A549 treated with RU486 at 1 μM for 4 hours (cell line): ENCODE data around the gene FAM170A. TPM values are rescaled to one million over a fixed set of nuclear protein-coding genes. Genes with fewer than 3 reads are reported as not detected.

Experiments used
- total RNA-seq: library from RNA; stranded (reverse); fragments of 200-300 nt; extraction: Qiagen RNA extraction; gene quantifications from 5 replicates; pipeline ENCODE4 v1.2.3, GENCODE V29; 2022; ENCODE audit warnings: low read depth

The FAM170A gene
- total RNA-seq: not detected in 5 replicates

GRCh38 chr5:119629339-119629738, at the start of gene FAM170A:
FAM170A (plus strand) TSS chr5:119629558; CDS start chr5:119629769, 211 bp downstream.

Other genes with a start within 250 kb of the FAM170A start
- gene HSD17B4, start 177.1 kb upstream of the FAM170A start, total RNA-seq: 62.4 to 75.7 TPM (median 67.5 TPM) in 5 replicates